A375 (cell line): Measurements from ENCODE around the gene VEPH1. TPM values are rescaled to one million over a fixed set of nuclear protein-coding genes. Genes with fewer than 3 reads are reported as not detected.

Source experiments
- total RNA-seq: library from RNA; depleted of rRNA; stranded (reverse); fragments of >200 nt; shearing (Covaris generic); gene quantifications from 2 replicates; pipeline ENCODE4 v1.2.3, GENCODE V29; 2014; rRNA removed

Gene VEPH1
- 5.7 and 10.0 TPM in 2 replicates for total RNA-seq

DNA sequence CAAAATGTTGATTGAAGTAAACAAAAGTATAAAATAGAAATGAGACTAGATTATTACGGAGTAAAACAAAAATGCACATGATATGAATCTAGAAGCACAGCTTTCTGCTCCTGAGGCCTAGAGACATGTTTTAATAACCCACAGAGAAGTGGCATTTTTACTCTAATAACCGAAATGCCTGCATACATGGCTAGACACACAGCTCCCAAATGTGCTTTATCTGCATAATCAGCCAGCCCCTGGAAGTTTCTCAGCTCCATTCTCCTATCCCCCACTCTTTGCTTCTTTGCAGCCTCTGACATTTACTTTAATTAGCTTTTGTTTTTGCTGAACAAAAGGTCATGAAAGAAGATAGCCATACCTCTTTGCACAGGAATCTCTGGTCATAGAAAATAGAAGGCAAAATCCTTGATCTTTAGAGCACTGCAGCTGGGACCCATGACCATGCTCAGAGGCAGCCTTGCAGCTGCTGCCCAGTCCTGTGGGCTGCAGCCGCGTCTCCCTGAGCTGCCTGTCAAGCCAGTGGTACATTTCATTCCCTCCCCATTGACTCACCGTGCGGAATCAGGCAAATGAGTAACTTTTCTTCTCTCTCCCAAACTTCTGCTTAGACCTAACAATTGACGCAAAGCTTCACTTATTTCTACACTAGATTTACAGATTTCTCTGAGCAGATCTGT, at the start of gene VEPH1:
VEPH1 (minus strand) TSS at position 501 of the 680 bp plus-strand sequence. CDS start 8,067 bp downstream, outside the sequence.

DNA sequence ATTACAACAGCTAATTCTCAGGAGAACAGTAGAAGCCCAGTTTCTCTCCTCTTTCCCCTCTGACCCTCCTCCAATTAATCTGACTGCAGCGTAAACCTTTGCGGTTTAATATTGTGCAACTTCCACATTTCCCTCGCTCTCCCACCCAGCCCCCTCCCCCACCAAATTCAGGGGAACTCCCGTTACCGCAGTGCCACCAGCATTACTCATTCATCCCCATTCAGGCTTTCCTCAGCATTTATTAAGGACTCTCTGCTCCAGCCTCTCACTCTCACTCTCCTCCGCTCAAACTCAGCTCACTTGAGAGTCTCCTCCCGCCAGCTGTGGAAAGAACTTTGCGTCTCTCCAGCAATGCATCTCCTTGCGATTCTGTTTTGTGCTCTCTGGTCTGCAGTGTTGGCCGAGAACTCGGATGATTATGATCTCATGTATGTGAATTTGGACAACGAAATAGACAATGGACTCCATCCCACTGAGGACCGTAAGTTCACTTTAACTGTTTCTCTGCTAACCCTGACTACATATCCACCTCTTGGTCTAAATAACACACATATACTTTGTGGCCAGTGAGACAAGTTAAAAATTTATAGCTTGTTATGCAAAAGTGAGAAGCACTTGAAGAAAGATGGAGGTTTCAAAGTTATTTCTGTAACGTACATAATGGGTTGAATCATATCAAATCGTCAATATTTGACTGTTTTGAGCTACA, 66.5 kb downstream of the VEPH1 start, which contains the start of gene PTX3:
PTX3 (plus strand) TSS at position 268 of the 709 bp plus-strand sequence; CDS start at position 352, 84 bp downstream.

Other genes starting within 250 kb of the VEPH1 start
- 20.0 and 20.6 TPM in 2 replicates for gene PTX3, start 66.6 kb downstream of the VEPH1 start, total RNA-seq